IMR-90 (cell line): ENCODE measurements around the gene IQGAP2. TPM values are rescaled to one million over a fixed set of nuclear protein-coding genes. Genes with fewer than 3 reads are reported as not detected.

Experiments
- ATAC-seq: fragments of 200-7000 bp; cut with Tn5 transposase; 2 replicates; pipeline ENCODE4 v1.9.1; 2020; ENCODE audit warnings: low read depth, mild to moderate bottlenecking, moderate library complexity
- BruUV-seq: library from RNA; stranded (reverse); fragments of 400-500 nt; replicated peaks from 2 replicates; lab custom pipeline; 2021; lab: Mats Ljungman, UMichigan
- CTCF ChIA-PET: fragments of 300-600 bp; formaldehyde crosslinking; extraction: SDS; loops from one replicate; lab custom pipeline; 2021; ENCODE audit warnings: antibody characterized with exemption; lab: Yijun Ruan, JAX
- POLR2A ChIA-PET: fragments of 300-600 bp; sonication (Branson Sonifier 250); formaldehyde crosslinking; loops from one replicate; lab custom pipeline; 2022; ENCODE audit warnings: antibody characterized with exemption; ENCODE audit not compliant: unreplicated experiment; lab: Charles Lee
- DNase-seq: peaks from one replicate; pipeline ENCODE4 v3.0.0; 2013
- H2AFZ ChIP-seq: replicated peaks from 2 replicates; pipeline ENCODE3; 2013; ENCODE audit warnings: low read length, mild to moderate bottlenecking; ENCODE audit not compliant: poor library complexity
- H2AK5ac ChIP-seq: 2 replicates; pipeline ENCODE4 v1.6.1; 2013; ENCODE audit warnings: low read depth, low read length, inconsistent platforms
- H2AK9ac ChIP-seq: replicated peaks from 2 replicates; pipeline ENCODE3; 2013; ENCODE audit warnings: mild to moderate bottlenecking, low read depth, low read length, moderate library complexity; ENCODE audit not compliant: poor library complexity
- H2BK120ac ChIP-seq: 2 replicates; pipeline ENCODE4 v1.6.1; 2013; ENCODE audit warnings: low read depth, low read length, inconsistent platforms
- H2BK15ac ChIP-seq: 3 replicates; pipeline ENCODE4 v1.6.1; 2013; ENCODE audit warnings: low read depth, low read length, inconsistent platforms
- H2BK20ac ChIP-seq: 2 replicates; pipeline ENCODE4 v1.6.1; 2013; ENCODE audit warnings: low read depth, mild to moderate bottlenecking, inconsistent platforms, low read length, moderate library complexity
- H2BK5ac ChIP-seq: 2 replicates; pipeline ENCODE4 v1.6.1; 2013; ENCODE audit warnings: mild to moderate bottlenecking, low read depth, low read length, inconsistent platforms; ENCODE audit not compliant: poor library complexity, severe bottlenecking
- H3K14ac ChIP-seq: replicated peaks from 2 replicates; pipeline ENCODE4 v1.6.1; 2013; ENCODE audit warnings: low read depth, low read length, inconsistent platforms
- H3K18ac ChIP-seq: 2 replicates; pipeline ENCODE4 v1.6.1; 2013; ENCODE audit warnings: low read depth, low read length, control low read depth
- H3K23ac ChIP-seq: 2 replicates; pipeline ENCODE4 v1.6.1; 2013; ENCODE audit warnings: low read depth, low read length, inconsistent platforms
- H3K27ac ChIP-seq: 2 replicates; pipeline ENCODE4 v1.5.1; 2013; ENCODE audit warnings: mild to moderate bottlenecking, control low read depth, low read length; ENCODE audit not compliant: insufficient read depth
- H3K27me3 ChIP-seq: 2 replicates; pipeline ENCODE4 v1.6.1; 2013; ENCODE audit warnings: low read length; ENCODE audit not compliant: control insufficient read depth, insufficient read depth
- H3K36me3 ChIP-seq: 2 replicates; pipeline ENCODE4 v1.6.1; 2013; ENCODE audit warnings: low read length, mixed read lengths; ENCODE audit not compliant: control insufficient read depth, insufficient read depth
- H3K4ac ChIP-seq: 2 replicates; pipeline ENCODE4 v1.6.1; 2013; ENCODE audit warnings: low read depth, low read length, inconsistent platforms
- H3K4me1 ChIP-seq: 2 replicates; pipeline ENCODE4 v1.6.1; 2013; ENCODE audit warnings: low read length, mixed read lengths; ENCODE audit not compliant: control insufficient read depth, insufficient read depth
- H3K4me2 ChIP-seq: 2 replicates; pipeline ENCODE4 v1.6.1; 2013; ENCODE audit warnings: low read depth, mild to moderate bottlenecking, control low read depth, low read length, moderate library complexity
- H3K4me3 ChIP-seq: 2 replicates; pipeline ENCODE4 v1.5.1; 2013; ENCODE audit warnings: low read depth, mild to moderate bottlenecking, control low read depth, low read length, moderate library complexity; ENCODE audit not compliant: insufficient read depth
- H3K56ac ChIP-seq: 2 replicates; pipeline ENCODE4 v1.6.1; 2013; ENCODE audit warnings: low read length, inconsistent platforms; ENCODE audit not compliant: insufficient read depth; ENCODE audit errors: extremely low read depth
- H3K79me1 ChIP-seq, 2 experiments: 2 replicates each; pipeline ENCODE4 v1.6.1; 2013; ENCODE audit warnings: low read length in 2 of 2, inconsistent platforms in 1 of 2, low read depth in 1 of 2
- H3K9ac ChIP-seq: 2 replicates; pipeline ENCODE4 v1.6.1; 2013; ENCODE audit warnings: low read depth, low read length, control low read depth
- H3K9me1 ChIP-seq: 2 replicates; pipeline ENCODE4 v1.6.1; 2013; ENCODE audit warnings: low read length, inconsistent platforms; ENCODE audit not compliant: insufficient read depth
- H3K9me3 ChIP-seq: 2 replicates; pipeline ENCODE4 v1.6.1; 2013; ENCODE audit warnings: low read length; ENCODE audit not compliant: control insufficient read depth, insufficient read depth
- H4K20me1 ChIP-seq: 2 replicates; pipeline ENCODE4 v1.6.1; 2013; ENCODE audit warnings: low read length, inconsistent platforms; ENCODE audit not compliant: insufficient read depth
- H4K5ac ChIP-seq: 2 replicates; pipeline ENCODE4 v1.6.1; 2013; ENCODE audit warnings: mild to moderate bottlenecking, low read depth, low read length, control low read depth
- H4K8ac ChIP-seq, 2 experiments: 2 replicates each; pipeline ENCODE4 v1.6.1; 2013; ENCODE audit warnings: low read depth in 2 of 2, low read length in 2 of 2, control low read depth in 1 of 2, inconsistent platforms in 1 of 2
- H4K91ac ChIP-seq: 2 replicates; pipeline ENCODE4 v1.6.1; 2013; ENCODE audit warnings: low read depth, low read length, inconsistent platforms; ENCODE audit not compliant: insufficient read depth
- BHLHE40 ChIP-seq: fragments of 150-350 bp; IDR thresholded peaks from 2 replicates; pipeline ENCODE4 v1.6.1; 2016; ENCODE audit warnings: mild to moderate bottlenecking, low read depth, low read length
- CEBPB ChIP-seq: IDR thresholded peaks from 2 replicates; pipeline ENCODE4 v1.6.1; 2012; ENCODE audit warnings: low read depth, low read length, improper control_type of control experiment
- CHD1 ChIP-seq: IDR thresholded peaks from 2 replicates; pipeline ENCODE4 v1.6.1; 2012; ENCODE audit warnings: low read depth, low read length, improper control_type of control experiment
- FOS ChIP-seq: fragments of 150-350 bp; IDR thresholded peaks from 2 replicates; pipeline ENCODE4 v1.6.1; 2016; ENCODE audit warnings: low read depth, low read length
- MAFK ChIP-seq: IDR thresholded peaks from 2 replicates; pipeline ENCODE4 v1.6.1; 2012; ENCODE audit warnings: low read depth, low read length, improper control_type of control experiment
- MAZ ChIP-seq: IDR thresholded peaks from 2 replicates; pipeline ENCODE4 v1.6.1; 2012; ENCODE audit warnings: low read depth, mild to moderate bottlenecking, low read length, improper control_type of control experiment, moderate library complexity, borderline replicate concordance
- MXI1 ChIP-seq: IDR thresholded peaks from 2 replicates; pipeline ENCODE4 v1.6.1; 2012; ENCODE audit warnings: low read depth, mild to moderate bottlenecking, low read length, moderate library complexity, borderline replicate concordance
- NFE2L2 ChIP-seq: fragments of 150-350 bp; IDR thresholded peaks from 2 replicates; pipeline ENCODE4 v1.6.1; 2016; ENCODE audit warnings: low read depth, mild to moderate bottlenecking, low read length
- POLR2A ChIP-seq: IDR thresholded peaks from 2 replicates; pipeline ENCODE4 v1.6.1; 2012; ENCODE audit warnings: mild to moderate bottlenecking, low read depth, low read length
- RAD21 ChIP-seq: IDR thresholded peaks from 2 replicates; pipeline ENCODE4 v1.6.1; 2012; ENCODE audit warnings: low read length, improper control_type of control experiment
- RCOR1 ChIP-seq: IDR thresholded peaks from 2 replicates; pipeline ENCODE4 v1.6.1; 2012; ENCODE audit warnings: mild to moderate bottlenecking, low read length, improper control_type of control experiment; ENCODE audit not compliant: insufficient replicate concordance
- RFX5 ChIP-seq: IDR thresholded peaks from 2 replicates; pipeline ENCODE4 v1.8.0; 2012; ENCODE audit warnings: low read depth, mild to moderate bottlenecking, low read length, moderate library complexity
- SMC3 ChIP-seq: fragments of 150-350 bp; IDR thresholded peaks from 2 replicates; pipeline ENCODE4 v1.6.1; 2016; ENCODE audit warnings: low read depth, mild to moderate bottlenecking, antibody characterized with exemption, low read length, moderate library complexity
- WGBS, 2 experiments: methylation state at CpG; one replicate each; pipeline versions ENCODE4 v1.1.5 to v1.1.7; 2013; ENCODE audit warnings: missing lambda C conversion rate in 2 of 2; ENCODE audit not compliant: insufficient read length in 1 of 2; ENCODE audit errors: extremely low coverage in 2 of 2; 5-methylcytosine and 5-hydroxymethylcytosine counted together
- dilution Hi-C: fragments of 300-500 bp; cut with HindIII; formaldehyde crosslinking; loops from one replicate; pipeline ENCODE4 v1.14.3; 2018; ENCODE audit warnings: low sequenced_read_pairs; ENCODE audit not compliant: unreplicated experiment
- in situ Hi-C: fragments of 300-500 bp; cut with MboI; formaldehyde crosslinking; loops from 3 replicates; pipeline ENCODE4 v1.14.3; 2019; ENCODE audit warnings: low sequenced_read_pairs, inconsistent platforms, mixed read lengths
- intact Hi-C: fragments of 100-400 bp; cut with micrococcal nuclease; formaldehyde crosslinking; loops from 2 replicates; pipeline ENCODE4 v1.10.0; 2022
- polyA plus RNA-seq, 3 experiments: library from polyadenylated mRNA; depleted of rRNA; stranded (reverse); fragments of >200 nt; gene quantifications; 2 replicates each; pipeline ENCODE4 v1.2.3, GENCODE V29; 2012; ENCODE audit warnings: low replicate concordance in 1 of 3
- total RNA-seq: library from RNA; depleted of rRNA; stranded (reverse); fragments of >200 nt; gene quantifications from 2 replicates; pipeline ENCODE4 v1.2.3, GENCODE V29; 2012
- TF ChIP-seq, protein P1 (sequence below): fragments of 150-350 bp; IDR thresholded peaks from 2 replicates; pipeline ENCODE4 v1.6.1; 2017; ENCODE audit warnings: mild to moderate bottlenecking, antibody characterized with exemption, low read length, low read depth
- TF ChIP-seq, protein P2 (sequence below): fragments of 150-350 bp; IDR thresholded peaks from 2 replicates; pipeline ENCODE4 v1.6.1; 2016; ENCODE audit warnings: low read depth, mild to moderate bottlenecking, low read length, moderate library complexity, borderline replicate concordance
- TF ChIP-seq, protein P3 (sequence below): conservative IDR thresholded peaks from 2 replicates; pipeline ENCODE4 v1.5.1; 2012; ENCODE audit warnings: mild to moderate bottlenecking, low read depth, low read length, improper control_type of control experiment

Gene IQGAP2
- total and polyA plus RNA-seq, 2 of the 4 experiments (the other 2 are of a cell fraction): 0.21 to 0.36 TPM

DNA sequence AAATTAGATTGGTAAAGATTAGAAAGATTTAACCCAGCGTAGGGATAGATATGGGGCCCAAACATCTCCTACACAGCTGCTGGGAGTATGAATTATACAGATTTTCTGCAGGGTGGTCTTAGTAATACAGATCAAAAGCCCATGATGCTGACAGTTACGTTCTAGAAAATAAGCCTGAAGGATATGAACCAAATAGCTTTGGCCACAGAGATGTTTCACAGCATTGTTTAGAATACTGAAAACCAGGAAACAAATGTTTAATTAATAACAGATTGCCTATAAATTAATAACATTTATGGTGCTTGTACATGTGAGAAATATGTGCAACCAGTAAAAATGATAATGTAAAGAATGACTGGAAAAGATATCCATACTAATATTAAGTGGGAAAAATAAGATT lies 195.4 kb downstream of the IQGAP2 start:
- peaks cover 3% of the 10 kb centered on the region; the same call in 1 of the 2 replicates for H3K27me3 ChIP-seq
- no TSS peak for BruUV-seq
- no peak overlapping the region for H3K56ac ChIP-seq
- H2AFZ ChIP-seq: no peak overlapping the region
- no peak overlapping the region for H3K23ac ChIP-seq
- dilution Hi-C loops (no loop called here), in situ Hi-C loops (no loop called here), intact Hi-C loops (no loop called here)
- H3K9me3 ChIP-seq: no peaks in the 10 kb centered on the region
- no peak overlapping the region for H2BK5ac ChIP-seq
- ATAC-seq (no peak), DNase-seq (no peak)
- H3K4ac ChIP-seq: no peak overlapping the region
- H3K9ac ChIP-seq: no peak overlapping the region
- H3K14ac ChIP-seq: no peak overlapping the region
- no peak overlapping the region for H2BK20ac ChIP-seq
- no peaks in the 10 kb centered on the region for H3K4me1 ChIP-seq
- no peak overlapping the region for H3K4me3 ChIP-seq
- no peak overlapping the region for H4K5ac ChIP-seq
- H2BK15ac ChIP-seq: no peak overlapping the region
- no peak overlapping the region for H3K4me2 ChIP-seq
- no peak overlapping the region for H3K27ac ChIP-seq
- no peaks in the 10 kb centered on the region for H3K9me1 ChIP-seq
- H2BK120ac ChIP-seq: no peak overlapping the region
- no peak overlapping the region for H4K8ac ChIP-seq
- H4K20me1 ChIP-seq: no peaks in the 10 kb centered on the region
- H2AK5ac ChIP-seq: no peak overlapping the region
- H3K79me1 ChIP-seq: no peaks in the 10 kb centered on the region
- H3K18ac ChIP-seq: no peak overlapping the region
- ChIA-PET CTCF (interaction anchor here (0.6 to 1.1 kb wide), 3 partner anchors 15 to 269 kb away, joined by 3 to 5 read pairs (median 4); no protein-coding TSS in a partner anchor), POLR2A (no interaction called here)
- H3K36me3 ChIP-seq: no peaks in the 10 kb centered on the region
- no peak overlapping the region for H4K91ac ChIP-seq
- TF ChIP-seq, protein P1, sequence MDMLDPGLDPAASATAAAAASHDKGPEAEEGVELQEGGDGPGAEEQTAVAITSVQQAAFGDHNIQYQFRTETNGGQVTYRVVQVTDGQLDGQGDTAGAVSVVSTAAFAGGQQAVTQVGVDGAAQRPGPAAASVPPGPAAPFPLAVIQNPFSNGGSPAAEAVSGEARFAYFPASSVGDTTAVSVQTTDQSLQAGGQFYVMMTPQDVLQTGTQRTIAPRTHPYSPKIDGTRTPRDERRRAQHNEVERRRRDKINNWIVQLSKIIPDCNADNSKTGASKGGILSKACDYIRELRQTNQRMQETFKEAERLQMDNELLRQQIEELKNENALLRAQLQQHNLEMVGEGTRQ: no peak
- TF ChIP-seq CEBPB (no peak), CHD1 (no peak), FOS (no peak), MAZ (no peak), POLR2A (no peak), NFE2L2 (no peak), SMC3 (no peak), MAFK (no peak), RCOR1 (no peak), MXI1 (no peak), BHLHE40 (no peak), RAD21 (no peak), RFX5 (no peak)
- TF ChIP-seq, protein P2, sequence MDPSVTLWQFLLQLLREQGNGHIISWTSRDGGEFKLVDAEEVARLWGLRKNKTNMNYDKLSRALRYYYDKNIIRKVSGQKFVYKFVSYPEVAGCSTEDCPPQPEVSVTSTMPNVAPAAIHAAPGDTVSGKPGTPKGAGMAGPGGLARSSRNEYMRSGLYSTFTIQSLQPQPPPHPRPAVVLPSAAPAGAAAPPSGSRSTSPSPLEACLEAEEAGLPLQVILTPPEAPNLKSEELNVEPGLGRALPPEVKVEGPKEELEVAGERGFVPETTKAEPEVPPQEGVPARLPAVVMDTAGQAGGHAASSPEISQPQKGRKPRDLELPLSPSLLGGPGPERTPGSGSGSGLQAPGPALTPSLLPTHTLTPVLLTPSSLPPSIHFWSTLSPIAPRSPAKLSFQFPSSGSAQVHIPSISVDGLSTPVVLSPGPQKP: no peak
- TF ChIP-seq, protein P3, sequence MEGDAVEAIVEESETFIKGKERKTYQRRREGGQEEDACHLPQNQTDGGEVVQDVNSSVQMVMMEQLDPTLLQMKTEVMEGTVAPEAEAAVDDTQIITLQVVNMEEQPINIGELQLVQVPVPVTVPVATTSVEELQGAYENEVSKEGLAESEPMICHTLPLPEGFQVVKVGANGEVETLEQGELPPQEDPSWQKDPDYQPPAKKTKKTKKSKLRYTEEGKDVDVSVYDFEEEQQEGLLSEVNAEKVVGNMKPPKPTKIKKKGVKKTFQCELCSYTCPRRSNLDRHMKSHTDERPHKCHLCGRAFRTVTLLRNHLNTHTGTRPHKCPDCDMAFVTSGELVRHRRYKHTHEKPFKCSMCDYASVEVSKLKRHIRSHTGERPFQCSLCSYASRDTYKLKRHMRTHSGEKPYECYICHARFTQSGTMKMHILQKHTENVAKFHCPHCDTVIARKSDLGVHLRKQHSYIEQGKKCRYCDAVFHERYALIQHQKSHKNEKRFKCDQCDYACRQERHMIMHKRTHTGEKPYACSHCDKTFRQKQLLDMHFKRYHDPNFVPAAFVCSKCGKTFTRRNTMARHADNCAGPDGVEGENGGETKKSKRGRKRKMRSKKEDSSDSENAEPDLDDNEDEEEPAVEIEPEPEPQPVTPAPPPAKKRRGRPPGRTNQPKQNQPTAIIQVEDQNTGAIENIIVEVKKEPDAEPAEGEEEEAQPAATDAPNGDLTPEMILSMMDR: no peak
- WGBS, 2 experiments: no CpG with 5 or more reads among the region's 2 CpGs
- H2AK9ac ChIP-seq: no peak overlapping the region
